HepG2 (cell line): Measurements from ENCODE around the gene PRDX5.

Experiments used
- BORCS8-MEF2B ChIP-seq: sonication (generic); formaldehyde crosslinking; IDR thresholded peaks from 2 replicates; pipeline ENCODE4 v1.8.0; 2022; ENCODE audit warnings: mild to moderate bottlenecking, missing genetic modification reagents
- EP300 ChIP-seq, 3 experiments: sonication (generic) in 1 of 3; formaldehyde crosslinking in 1 of 3; IDR thresholded peaks; 2 replicates each; pipeline versions ENCODE4 v1.5.1 to v1.6.1; 2011 to 2020; ENCODE audit warnings: low read depth in 2 of 3, low read length in 2 of 3, borderline replicate concordance in 1 of 3, improper control_type of control experiment in 1 of 3, mild to moderate bottlenecking in 1 of 3, missing genetic modification reagents in 1 of 3, moderate library complexity in 1 of 3
- FOXA1 ChIP-seq, 2 experiments: fragments of 450-650 bp in 1 of 2; sonication (generic) in 1 of 2; formaldehyde crosslinking in 1 of 2; IDR thresholded peaks; 2 replicates each; pipeline versions ENCODE4 v1.4.0 to v1.6.1; 2016 to 2020; ENCODE audit warnings: missing genetic modification reagents in 1 of 2
- ZBTB43 ChIP-seq: sonication (generic); formaldehyde crosslinking; conservative IDR thresholded peaks from 2 replicates; pipeline ENCODE4 v1.4.0; 2020; ENCODE audit warnings: missing genetic modification reagents
- ZNF441 ChIP-seq: sonication (generic); formaldehyde crosslinking; IDR thresholded peaks from 2 replicates; pipeline ENCODE4 v1.7.0; 2021; ENCODE audit warnings: missing genetic modification reagents, borderline replicate concordance
- ZNF501 ChIP-seq: sonication (generic); formaldehyde crosslinking; IDR thresholded peaks from 2 replicates; pipeline ENCODE4 v1.5.1; 2020; ENCODE audit warnings: mild to moderate bottlenecking, moderate library complexity, missing genetic modification reagents

DNA sequence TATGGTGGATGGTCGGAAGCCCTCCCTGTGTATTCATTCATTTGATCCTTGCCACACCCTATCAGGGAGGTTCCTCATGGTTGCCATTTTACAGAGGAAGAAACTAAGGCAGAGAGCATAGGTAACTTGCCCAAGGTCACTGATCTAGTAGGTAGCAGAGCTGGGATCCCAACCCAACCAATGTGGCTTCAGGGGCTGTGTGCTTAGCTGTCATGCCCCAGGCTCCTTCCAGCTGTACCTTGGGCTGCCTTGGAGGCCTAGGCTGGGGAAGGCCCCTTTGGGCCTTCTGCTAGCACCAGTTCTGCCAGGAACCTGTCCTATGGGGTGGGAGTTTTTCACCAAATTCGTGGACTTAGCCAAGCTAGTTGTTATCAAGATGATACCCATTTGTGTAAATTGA, 42.1 kb upstream of the PRDX5 start:
- TF ChIP-seq EP300 (IDR thresholded peaks at IDR 0.05; ENCODE audit: low read depth in 2 of 2, low read length in 2 of 2) = no peak
- TF ChIP-seq EP300 (CRISPR knock-in tag; IDR thresholded peaks at IDR 0.05; ENCODE audit: borderline replicate concordance) = no peak
- TF ChIP-seq ZBTB43 = no peak
- TF ChIP-seq ZNF441 (CRISPR knock-in tag) = no peak
- TF ChIP-seq ZNF501 (CRISPR knock-in tag) = no peak
- TF ChIP-seq FOXA1 (IDR thresholded peaks at IDR 0.05) = no peak
- TF ChIP-seq FOXA1 (CRISPR knock-in tag; IDR thresholded peaks at IDR 0.05) = no peak
- no peak for TF ChIP-seq BORCS8-MEF2B (CRISPR knock-in tag)
